ENCODE results near the gene TNS4.

The TNS4 gene

DNA sequence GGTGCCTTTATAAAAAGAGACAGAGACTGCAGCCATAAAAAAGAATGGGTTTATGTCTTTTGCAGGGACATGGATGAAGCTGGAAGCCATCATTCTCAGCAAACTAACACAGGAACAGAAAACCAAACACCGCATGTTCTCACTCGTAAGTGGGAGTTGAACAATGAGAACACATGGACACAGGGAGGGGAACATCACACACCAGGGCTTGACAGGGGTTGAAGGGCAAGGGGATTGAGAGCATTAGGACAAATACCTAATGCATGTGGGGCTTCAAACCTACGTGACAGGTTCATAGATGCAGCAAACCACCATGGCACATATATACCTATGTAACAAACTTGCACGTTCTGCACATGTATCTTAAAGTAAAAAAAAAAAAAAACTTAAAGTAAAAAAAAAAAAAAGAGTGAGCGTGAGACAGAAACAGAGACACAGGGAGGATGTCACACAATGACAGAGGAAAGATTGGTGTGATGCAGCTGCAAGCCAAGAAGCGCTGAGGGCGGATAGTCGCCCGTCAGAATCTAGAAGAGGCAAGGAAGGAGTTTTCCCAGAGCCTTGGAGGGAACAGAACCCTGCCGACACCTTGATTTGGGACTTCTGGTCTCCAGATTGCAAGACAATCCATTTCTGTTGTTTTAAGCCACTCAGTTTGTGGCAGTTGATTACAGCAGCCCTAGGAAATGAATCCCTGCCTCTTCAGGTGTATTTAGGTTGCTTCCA is 27.4 kb upstream of the TNS4 start:
- no peak for DNase-seq
- H3K9me3 Mint-ChIP-seq: peaks cover 22% of the 10 kb centered on the region
- no peaks in the 10 kb centered on the region for H3K27me3 Mint-ChIP-seq
- H3K4me1 Mint-ChIP-seq: peaks cover 53% of the 10 kb centered on the region
- H3K36me3 Mint-ChIP-seq (ENCODE audit: low read depth): peaks cover 21% of the 10 kb centered on the region
- no peak for ATAC-seq
- H3K27ac Mint-ChIP-seq: peak overlapping the region; percentile 55
- H3K4me3 Mint-ChIP-seq: no peak overlapping the region

DNA sequence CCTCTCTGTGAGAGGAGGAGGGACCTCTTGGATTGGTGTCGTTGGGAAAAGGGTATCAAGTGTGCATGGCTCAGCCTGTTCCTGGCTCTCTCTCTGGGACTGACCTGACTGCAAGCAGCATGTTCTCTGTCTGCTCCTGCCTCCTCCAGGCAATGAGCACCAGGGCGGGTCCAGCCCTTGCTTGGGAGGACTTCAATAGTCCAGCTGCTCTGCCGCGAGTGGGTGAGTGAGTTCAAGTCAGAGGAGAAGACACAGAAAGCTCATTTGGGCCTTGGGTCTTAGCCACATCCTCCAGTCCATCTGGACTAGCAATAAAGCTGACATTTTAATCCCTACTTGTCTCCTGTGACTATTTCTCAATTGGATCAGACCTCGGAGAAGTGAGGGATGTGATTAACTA is 25.2 kb upstream of the TNS4 start:
- H3K9me3 Mint-ChIP-seq: peaks cover 26% of the 10 kb centered on the region
- H3K27me3 Mint-ChIP-seq: no peaks in the 10 kb centered on the region
- no peak overlapping the region for H3K27ac Mint-ChIP-seq

DNA sequence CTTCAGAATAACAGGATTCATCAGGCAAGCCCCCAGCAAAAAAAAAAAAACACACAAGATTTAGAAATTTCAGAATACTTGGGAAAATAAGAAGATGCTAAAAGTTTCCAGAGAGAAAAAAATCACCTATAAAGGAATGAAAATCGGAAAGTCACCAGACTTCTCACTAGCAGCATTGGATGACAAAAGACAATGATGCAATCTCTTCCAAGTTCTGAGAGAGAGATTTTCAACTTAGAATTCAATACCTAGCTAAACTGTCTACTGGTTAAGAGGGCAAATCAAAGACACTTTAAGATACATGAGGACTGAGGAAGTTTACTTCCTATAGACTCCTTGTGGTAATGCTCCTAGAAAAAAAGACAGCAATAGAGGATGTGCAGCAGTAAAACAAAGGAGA is 23.9 kb upstream of the TNS4 start:
- DNase-seq: no peak
- Mint-ChIP-seq H3K9me3 (peaks cover 26% of the 10 kb centered on the region), H3K27me3 (no peaks in the 10 kb centered on the region), H3K36me3 (ENCODE audit: low read depth) (peaks cover 26% of the 10 kb centered on the region), H3K27ac (no peak overlapping the region), H3K4me3 (no peak overlapping the region), H3K4me1 (peaks cover 26% of the 10 kb centered on the region)
- ATAC-seq: no peak

More for the DNA sequence above, 25.2 kb upstream of the TNS4 start:
- no peak overlapping the region for H3K4me3 Mint-ChIP-seq
- peaks cover 26% of the 10 kb centered on the region for H3K36me3 Mint-ChIP-seq (ENCODE audit: low read depth)
- ATAC-seq (no peak), DNase-seq (no peak)
- H3K4me1 Mint-ChIP-seq: peaks cover 34% of the 10 kb centered on the region

DNA sequence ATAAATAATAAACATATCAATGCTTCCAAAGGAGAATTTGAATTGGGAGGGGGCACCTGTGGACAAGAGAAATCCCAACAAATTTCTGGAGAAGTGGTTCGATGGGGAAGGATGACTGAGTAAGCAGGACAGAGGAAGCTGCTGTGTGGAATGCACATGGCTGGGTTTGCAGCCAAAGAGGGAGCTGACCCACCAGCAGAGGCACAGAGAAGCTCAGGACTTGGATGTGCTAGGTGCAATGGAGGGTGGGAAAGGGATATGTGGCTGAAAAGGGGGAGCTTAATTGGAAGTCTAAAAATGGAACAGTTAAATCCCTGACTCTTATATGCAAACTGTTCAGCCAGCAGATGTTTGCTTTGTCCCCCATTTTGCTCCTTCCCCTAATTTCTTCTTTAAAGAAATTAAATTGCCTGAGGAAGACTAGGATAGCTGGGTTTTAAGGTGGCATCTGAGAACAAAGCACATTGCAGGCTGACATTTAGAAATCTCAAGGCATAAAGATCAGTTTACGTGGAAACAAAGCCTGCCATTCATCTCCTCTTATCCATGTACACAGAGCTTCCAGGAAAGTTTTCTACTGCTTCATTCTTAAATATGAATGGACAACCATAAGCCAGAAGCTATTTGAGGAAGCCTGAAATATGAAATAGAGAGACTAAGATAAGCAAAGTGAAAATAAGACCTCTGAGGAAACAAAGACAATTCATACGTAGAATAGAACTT is 23.0 kb upstream of the TNS4 start:
- DNase-seq (no peak), ATAC-seq (no peak)
- Mint-ChIP-seq H3K27me3 (no peaks in the 10 kb centered on the region), H3K27ac (no peak overlapping the region), H3K9me3 (peaks cover 26% of the 10 kb centered on the region), H3K4me1 (peaks cover 20% of the 10 kb centered on the region), H3K36me3 (ENCODE audit: low read depth) (peaks cover 26% of the 10 kb centered on the region), H3K4me3 (no peak overlapping the region)

DNA sequence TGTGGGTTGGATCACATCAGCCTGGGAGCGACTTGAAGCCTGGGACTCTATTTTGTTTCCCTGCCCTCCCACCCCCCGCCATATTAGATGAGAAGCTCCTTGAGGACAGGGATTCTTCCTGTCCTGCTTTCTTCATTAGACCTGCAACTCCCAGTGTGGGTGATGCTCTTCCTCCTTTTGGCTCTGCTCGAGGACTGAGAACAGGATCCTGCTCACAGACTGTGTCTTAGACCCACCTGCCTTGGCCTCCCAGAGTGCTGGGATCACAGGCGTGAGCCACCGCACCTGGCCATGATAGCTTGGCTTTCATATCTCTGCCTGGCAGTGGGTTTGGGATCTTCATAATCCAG is 21.5 kb upstream of the TNS4 start:
- ATAC-seq (no peak), DNase-seq (no peak)
- H3K9me3 Mint-ChIP-seq: peaks cover 26% of the 10 kb centered on the region
- no peaks in the 10 kb centered on the region for H3K27me3 Mint-ChIP-seq
- H3K4me3 Mint-ChIP-seq: no peak overlapping the region
- no peak overlapping the region for H3K27ac Mint-ChIP-seq
- H3K36me3 Mint-ChIP-seq (ENCODE audit: low read depth): peaks cover 26% of the 10 kb centered on the region
- H3K4me1 Mint-ChIP-seq: peaks cover 24% of the 10 kb centered on the region

DNA sequence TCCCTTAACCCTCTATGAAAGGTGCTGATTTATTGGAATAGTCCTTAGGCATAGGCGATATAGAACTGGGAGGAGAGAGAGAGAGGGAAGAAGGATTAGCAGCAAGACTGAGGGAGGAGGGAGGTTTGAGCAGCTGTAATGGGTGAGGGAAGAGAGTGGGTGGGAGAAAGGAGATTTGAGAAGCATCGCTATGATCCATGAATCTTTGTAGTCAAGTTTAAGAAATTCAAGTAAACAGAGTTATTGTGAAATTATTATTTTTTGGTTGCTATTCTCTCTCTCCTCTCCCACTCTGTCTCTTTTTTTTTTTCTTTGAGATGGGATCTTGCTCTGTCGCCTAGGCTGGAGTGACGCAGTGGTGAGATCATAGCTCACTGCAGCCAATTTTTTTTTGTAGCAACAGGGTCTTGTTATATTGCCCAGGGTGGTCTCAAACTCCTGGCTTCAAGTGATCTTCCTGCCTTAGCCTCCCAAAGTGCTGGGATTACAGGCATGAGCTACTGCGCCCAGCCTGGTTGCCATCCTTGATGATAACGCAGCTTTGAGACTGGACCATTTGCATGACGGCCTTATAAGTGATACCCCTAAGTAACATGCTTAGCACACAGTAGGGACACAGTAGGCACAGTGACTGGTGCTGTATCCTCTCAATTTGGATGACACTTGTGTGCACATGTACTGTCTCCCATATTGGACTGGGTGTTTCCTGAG is 21.0 kb upstream of the TNS4 start:
- peaks cover 27% of the 10 kb centered on the region for H3K36me3 Mint-ChIP-seq (ENCODE audit: low read depth)
- no peak for ATAC-seq
- DNase-seq: no peak
- H3K9me3 Mint-ChIP-seq: peaks cover 26% of the 10 kb centered on the region
- H3K27me3 Mint-ChIP-seq: no peaks in the 10 kb centered on the region
- peaks cover 27% of the 10 kb centered on the region for H3K4me1 Mint-ChIP-seq
- H3K27ac Mint-ChIP-seq: no peak overlapping the region
- H3K4me3 Mint-ChIP-seq: no peak overlapping the region

DNA sequence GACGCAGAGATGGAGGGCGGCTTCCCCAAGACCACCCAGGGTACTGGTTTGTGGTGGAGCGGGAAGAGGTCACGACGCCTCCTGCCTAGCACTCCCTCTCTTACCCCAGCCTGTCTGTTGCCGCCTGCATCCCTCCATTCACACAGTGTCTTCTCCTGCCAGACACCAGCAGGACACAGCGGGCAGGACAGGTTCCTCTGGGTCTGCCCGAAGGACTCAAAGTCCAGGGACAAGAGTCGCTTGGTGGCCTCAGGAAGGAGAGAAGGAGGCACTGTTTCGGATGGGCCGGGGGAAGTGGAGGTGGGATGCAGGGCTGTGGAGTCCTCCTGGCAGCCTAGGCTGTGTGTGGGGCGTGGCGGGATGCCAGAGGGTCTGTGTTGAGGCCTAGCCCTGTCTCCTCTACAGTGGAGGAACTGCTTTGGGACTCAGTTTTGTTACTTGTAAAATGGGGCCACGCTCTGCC is 19.6 kb upstream of the TNS4 start:
- Mint-ChIP-seq H3K4me1 (peaks cover 41% of the 10 kb centered on the region), H3K27me3 (no peaks in the 10 kb centered on the region), H3K36me3 (ENCODE audit: low read depth) (peaks cover 26% of the 10 kb centered on the region), H3K9me3 (peaks cover 26% of the 10 kb centered on the region), H3K4me3 (no peak overlapping the region), H3K27ac (no peak overlapping the region)
- ATAC-seq (no peak), DNase-seq (no peak)

DNA sequence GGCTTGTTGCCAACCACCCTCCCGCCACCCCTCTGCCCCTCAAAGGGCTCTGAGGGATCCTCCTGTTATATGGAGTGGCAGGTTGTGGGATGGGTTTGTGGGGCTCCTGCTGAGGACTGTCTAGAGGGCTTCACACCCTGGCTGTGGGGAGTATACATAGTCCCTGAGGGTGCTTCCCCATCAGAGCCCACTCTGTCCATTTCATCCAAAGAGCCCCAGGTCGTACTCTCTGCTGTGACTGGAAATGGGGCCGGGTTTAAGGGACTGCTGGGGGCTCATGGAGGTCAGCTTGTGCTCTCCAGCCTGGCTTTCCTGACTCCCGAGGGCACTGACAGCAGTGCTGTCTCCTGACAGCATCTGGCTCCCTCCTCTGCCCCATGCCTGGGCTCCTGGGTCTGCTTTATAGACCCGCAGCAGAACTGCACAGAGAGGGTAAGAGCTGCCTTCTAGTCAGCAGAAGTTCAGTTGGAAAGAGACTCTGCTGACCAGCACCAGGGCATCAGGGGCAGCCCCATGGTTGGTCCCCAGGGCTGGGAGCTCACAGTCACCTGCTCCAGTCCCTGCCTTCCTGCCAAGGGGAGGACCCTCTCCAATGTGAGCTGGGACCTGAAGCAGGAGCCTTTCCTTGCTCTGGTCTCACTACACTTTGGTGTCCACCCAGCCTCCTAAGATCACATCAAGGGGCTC is 17.8 kb upstream of the TNS4 start:
- Mint-ChIP-seq H3K27ac (no peak overlapping the region), H3K27me3 (peaks cover 6% of the 10 kb centered on the region), H3K4me1 (peaks cover 56% of the 10 kb centered on the region), H3K4me3 (no peak overlapping the region), H3K36me3 (ENCODE audit: low read depth) (peaks cover 13% of the 10 kb centered on the region), H3K9me3 (peaks cover 9% of the 10 kb centered on the region)
- DNase-seq (no peak), ATAC-seq (no peak)

DNA sequence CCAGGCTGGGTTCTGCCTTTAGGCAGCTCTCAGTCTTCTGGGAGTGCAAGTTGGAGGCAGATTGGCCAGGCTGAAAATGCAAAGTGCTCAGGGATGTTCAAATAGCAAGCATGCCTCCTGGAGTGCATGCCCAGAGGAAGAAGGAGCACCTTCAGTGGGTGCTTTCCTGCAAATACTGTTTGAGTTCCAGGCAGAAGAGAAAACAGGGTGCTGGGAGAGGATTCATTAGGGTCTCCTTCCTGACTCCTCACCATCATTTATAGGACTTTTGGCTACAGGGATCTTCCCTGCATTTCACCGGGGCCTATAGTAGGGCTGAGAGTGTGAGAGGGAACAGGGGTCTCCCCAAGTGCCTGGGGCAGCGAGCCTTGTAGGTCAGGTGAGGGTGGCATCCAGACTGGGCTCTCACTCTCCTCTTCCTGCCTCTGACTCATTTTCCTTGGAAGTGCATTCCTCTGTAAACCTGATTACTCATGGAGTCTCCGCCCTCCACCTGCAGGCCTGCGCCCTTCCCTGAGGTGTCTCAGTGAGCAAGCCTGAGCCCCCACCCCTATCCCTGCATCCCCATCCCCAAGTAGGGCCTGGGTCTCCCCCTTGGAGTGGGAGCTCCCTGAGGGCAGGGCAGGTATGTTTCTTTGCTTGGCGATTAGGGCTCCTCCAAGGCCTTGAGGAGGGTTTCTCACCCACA is 17.1 kb upstream of the TNS4 start:
- peak overlapping the region; percentile 50 for H3K4me3 Mint-ChIP-seq
- peaks cover 9% of the 10 kb centered on the region for H3K36me3 Mint-ChIP-seq (ENCODE audit: low read depth)

DNA sequence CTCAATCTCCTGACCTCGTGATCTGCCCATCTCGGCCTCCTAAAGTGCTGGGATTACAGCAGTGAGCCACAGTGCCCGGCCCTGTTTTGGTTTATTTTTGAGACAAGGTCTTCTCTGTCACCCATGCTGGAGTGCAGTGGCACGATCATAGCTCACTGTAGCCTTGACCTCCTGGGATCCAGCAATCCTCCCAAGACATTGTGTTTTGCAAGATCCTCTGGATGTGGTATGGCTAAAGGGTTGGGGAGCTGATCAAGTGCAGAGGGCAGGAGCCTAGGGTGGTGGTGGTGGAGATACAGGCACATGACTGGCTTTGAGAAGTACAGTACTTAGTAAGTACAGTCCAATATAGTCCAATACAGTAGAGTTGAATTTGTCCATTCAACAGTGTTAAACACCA is 16.6 kb upstream of the TNS4 start:
- H3K9me3 Mint-ChIP-seq: no peaks in the 10 kb centered on the region
- H3K4me1 Mint-ChIP-seq: peaks cover 61% of the 10 kb centered on the region
- DNase-seq (no peak), ATAC-seq (no peak)
- H3K27me3 Mint-ChIP-seq: peaks cover 8% of the 10 kb centered on the region
- peak overlapping the region; percentile 25 for H3K27ac Mint-ChIP-seq
- H3K4me3 Mint-ChIP-seq: peak overlapping the region; percentile 50
- peaks cover 4% of the 10 kb centered on the region for H3K36me3 Mint-ChIP-seq (ENCODE audit: low read depth)

More for the DNA sequence above, 17.1 kb upstream of the TNS4 start:
- H3K9me3 Mint-ChIP-seq: peaks cover 5% of the 10 kb centered on the region
- H3K27me3 Mint-ChIP-seq: peaks cover 8% of the 10 kb centered on the region
- ATAC-seq: no peak
- H3K27ac Mint-ChIP-seq: peak overlapping the region; percentile 25
- H3K4me1 Mint-ChIP-seq: peaks cover 61% of the 10 kb centered on the region
- DNase-seq: no peak

DNA sequence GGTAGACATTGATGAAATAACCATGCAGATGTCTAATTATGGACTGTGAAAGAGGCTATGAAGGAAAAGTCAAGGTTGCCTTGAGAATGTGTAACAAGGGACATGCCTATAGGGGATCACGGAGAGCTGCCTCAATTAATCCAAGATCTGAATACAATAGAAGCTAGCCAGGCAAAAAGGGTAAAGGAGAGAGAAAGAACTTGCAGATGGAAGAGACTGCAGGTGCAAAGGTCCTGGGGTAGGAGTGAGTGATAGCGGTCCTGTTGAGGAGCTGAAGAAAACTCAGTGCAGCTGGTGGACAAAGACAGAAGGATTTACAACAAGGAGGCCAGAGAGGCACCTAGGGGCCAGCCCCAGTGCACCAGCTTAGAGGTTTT is 15.9 kb upstream of the TNS4 start:
- no peak for ATAC-seq

DNA sequence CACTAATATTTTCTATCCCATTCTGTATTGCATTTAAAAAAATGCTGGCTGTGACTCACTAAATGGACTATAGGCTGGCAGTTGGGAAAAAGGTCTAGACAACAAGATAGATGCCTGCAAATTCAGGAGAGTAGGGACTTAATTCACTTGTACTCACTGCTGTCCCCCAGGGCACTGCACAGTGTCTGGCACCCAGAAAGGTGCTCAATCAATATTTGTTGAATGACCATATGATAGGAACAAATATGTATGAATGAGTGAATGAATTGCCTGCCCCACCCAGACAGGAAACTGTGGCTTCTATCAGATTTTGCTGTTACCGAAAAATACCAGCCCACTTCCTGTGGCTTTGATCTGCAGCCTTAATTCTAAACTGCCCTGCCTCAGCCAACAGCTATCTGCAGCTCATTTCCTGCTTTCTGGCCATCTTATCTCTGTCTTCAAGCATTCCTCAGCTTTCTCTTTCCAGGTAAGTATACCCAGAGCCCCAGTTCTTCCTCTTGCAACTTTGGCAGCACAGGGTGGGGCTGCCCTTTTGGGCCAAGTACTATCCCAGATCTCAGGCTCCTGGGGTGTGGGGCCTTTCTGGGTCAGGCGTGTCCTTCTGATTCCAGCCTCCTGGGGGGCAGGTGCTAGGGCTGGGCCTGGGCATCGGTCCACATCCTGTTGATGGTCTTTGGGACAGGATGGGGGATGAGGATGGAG is 15.3 kb upstream of the TNS4 start:
- peak overlapping the region; percentile 88 for H3K27ac Mint-ChIP-seq
- H3K4me1 Mint-ChIP-seq: peaks cover 60% of the 10 kb centered on the region
- H3K36me3 Mint-ChIP-seq (ENCODE audit: low read depth): peaks cover 4% of the 10 kb centered on the region
- peak overlapping the region; percentile 66 for H3K4me3 Mint-ChIP-seq
- H3K27me3 Mint-ChIP-seq: peaks cover 8% of the 10 kb centered on the region
- ATAC-seq: peak; percentile 77
- peak; percentile 60 for DNase-seq
- H3K9me3 Mint-ChIP-seq: no peaks in the 10 kb centered on the region

More for the DNA sequence above, 15.9 kb upstream of the TNS4 start:
- peaks cover 4% of the 10 kb centered on the region for H3K36me3 Mint-ChIP-seq (ENCODE audit: low read depth)
- H3K4me1 Mint-ChIP-seq: peaks cover 61% of the 10 kb centered on the region
- H3K9me3 Mint-ChIP-seq: no peaks in the 10 kb centered on the region
- no peak for DNase-seq
- H3K4me3 Mint-ChIP-seq: peak overlapping the region; percentile 66
- peak overlapping the region; percentile 88 for H3K27ac Mint-ChIP-seq
- H3K27me3 Mint-ChIP-seq: peaks cover 8% of the 10 kb centered on the region

DNA sequence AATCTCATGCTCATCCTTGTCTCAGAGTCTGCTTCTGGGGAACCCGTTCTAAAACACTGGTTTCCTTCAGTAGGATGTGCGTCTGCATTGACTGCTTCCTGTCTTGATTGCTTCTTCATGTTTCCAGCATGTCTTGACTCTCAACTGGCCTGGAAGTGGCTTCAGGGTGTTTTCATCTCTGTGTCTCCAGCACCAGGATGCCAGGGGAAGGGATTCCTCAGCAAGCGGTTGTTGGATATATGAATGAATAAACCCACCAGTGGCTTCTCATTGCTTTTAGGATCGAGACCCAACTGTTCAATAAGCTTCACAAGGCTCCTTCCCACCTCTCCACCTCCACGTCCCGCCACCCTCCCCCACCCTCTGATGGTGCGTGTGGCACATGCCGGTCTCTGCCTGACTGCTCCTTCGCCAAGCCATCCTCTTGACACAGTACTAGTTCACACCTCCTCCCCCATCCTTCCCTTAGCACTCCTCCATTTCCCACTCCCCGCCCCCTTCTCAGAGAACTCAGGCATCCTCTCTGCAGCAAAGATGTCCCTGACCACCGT is 14.1 kb upstream of the TNS4 start:
- peak overlapping the region; percentile 48 for H3K4me3 Mint-ChIP-seq
- peak overlapping the region; percentile 88 for H3K27ac Mint-ChIP-seq
- DNase-seq (peak; percentile 57), ATAC-seq (peak; percentile 21)
- peaks cover 8% of the 10 kb centered on the region for H3K27me3 Mint-ChIP-seq
- peaks cover 4% of the 10 kb centered on the region for H3K36me3 Mint-ChIP-seq (ENCODE audit: low read depth)
- H3K4me1 Mint-ChIP-seq: peaks cover 53% of the 10 kb centered on the region
- no peaks in the 10 kb centered on the region for H3K9me3 Mint-ChIP-seq

Measured in activated naive CD8-positive, alpha-beta T cell treated with anti-CD3 and anti-CD28 coated beads, Interleukin-2, amount 50 U/mL, for 24 hours (primary cell).